Activated CD8-positive, alpha-beta memory T cell treated with anti-CD3 and anti-CD28 coated beads, Interleukin-2, amount 10 ng/mL, durations not matched to agents 7 days and 5 days (primary cell): ENCODE data around the gene DHX15. TPM values are rescaled to one million over a fixed set of nuclear protein-coding genes. Genes with fewer than 3 reads are reported as not detected.

Experiments
- ATAC-seq: fragments of 150-1000 bp; cut with Tn5 transposase; one replicate; pipeline ENCODE4 v1.10.0; 2021; ENCODE audit warnings: moderate library complexity
- CTCF ChIA-PET: fragments of 350-600 bp; sonication (Branson Sonifier 250); formaldehyde crosslinking; loops from one replicate; lab custom pipeline; 2021; ENCODE audit warnings: antibody characterized with exemption; lab: Charles Lee
- DNase-seq: peaks from one replicate; pipeline ENCODE4 v3.0.0-alpha.2; 2020
- H3K27ac Mint-ChIP-seq: one replicate; pipeline ENCODE4 v1.8.0; 2021; ENCODE audit warnings: mild to moderate bottlenecking, mixed read lengths
- H3K27me3 Mint-ChIP-seq: one replicate; pipeline ENCODE4 v1.8.0; 2021; ENCODE audit warnings: mixed read lengths
- H3K36me3 Mint-ChIP-seq: one replicate; pipeline ENCODE4 v1.8.0; 2021; ENCODE audit warnings: mild to moderate bottlenecking, mixed read lengths
- H3K4me1 Mint-ChIP-seq: one replicate; pipeline ENCODE4 v1.8.0; 2021; ENCODE audit warnings: mixed read lengths
- H3K4me3 Mint-ChIP-seq: one replicate; pipeline ENCODE4 v1.8.0; 2021; ENCODE audit warnings: mild to moderate bottlenecking, moderate library complexity, mixed read lengths
- H3K9me3 Mint-ChIP-seq: one replicate; pipeline ENCODE4 v1.8.0; 2022; ENCODE audit warnings: low read depth, mixed read lengths
- total RNA-seq, 2 experiments: library from RNA; stranded (reverse); gene quantifications; one replicate each; pipeline ENCODE4 v1.2.3, GENCODE V29; 2021

Gene DHX15
- total RNA-seq, 2 experiments from 2014 or later, result 180 to 196 TPM

- DNase-seq, result no peak
- peaks cover 2% of the 10 kb centered on the region for H3K9me3 Mint-ChIP-seq
- no peak for ATAC-seq
- no peak overlapping the region for H3K4me3 Mint-ChIP-seq
- CTCF ChIA-PET, result no interaction called here
- H3K4me1 Mint-ChIP-seq, result no peaks in the 10 kb centered on the region
- H3K36me3 Mint-ChIP-seq, result no peaks in the 10 kb centered on the region
- peaks cover 8% of the 10 kb centered on the region for H3K27me3 Mint-ChIP-seq
- H3K27ac Mint-ChIP-seq, result no peak overlapping the region
These were observed 16.8 kb upstream of the DHX15 start for GRCh38 chr4:24601121-24601520.

- Mint-ChIP-seq H3K27ac (no peak overlapping the region), H3K36me3 (no peaks in the 10 kb centered on the region), H3K27me3 (peaks cover 5% of the 10 kb centered on the region), H3K9me3 (no peaks in the 10 kb centered on the region), H3K4me3 (no peak overlapping the region), H3K4me1 (peaks cover 4% of the 10 kb centered on the region)
- no peak for ATAC-seq
- CTCF ChIA-PET, result interaction anchor here (0.8 kb wide), 1 partner anchor 9 kb away, joined by 3 read pairs; no protein-coding TSS in a partner anchor
- no peak for DNase-seq
These were observed 14.9 kb upstream of the DHX15 start for GRCh38 chr4:24599275-24599674.

DNA sequence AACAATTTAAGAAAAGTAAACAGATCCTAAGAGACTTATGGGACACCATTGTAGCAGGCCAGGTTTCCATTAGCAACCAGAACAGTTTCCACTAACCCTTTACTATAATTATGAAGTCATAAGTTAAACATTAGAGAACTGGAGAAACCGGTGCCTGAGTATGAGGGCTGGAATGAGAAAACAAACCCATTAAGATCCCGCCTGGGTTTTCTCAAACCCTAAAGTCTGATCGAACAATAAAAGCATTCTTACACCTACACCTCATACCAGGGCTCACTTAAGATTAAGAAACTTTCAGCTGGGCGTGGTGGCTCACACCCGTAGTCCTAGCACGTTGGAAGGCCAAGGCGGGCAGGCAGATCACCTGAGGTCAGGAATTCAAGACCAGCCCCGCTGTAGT lies 13.7 kb upstream of the DHX15 start:
- DNase-seq (no peak), ATAC-seq (no peak)
- H3K27ac Mint-ChIP-seq, result no peak overlapping the region
- H3K9me3 Mint-ChIP-seq, result no peaks in the 10 kb centered on the region
- peaks cover 2% of the 10 kb centered on the region for H3K36me3 Mint-ChIP-seq
- CTCF ChIA-PET, result no interaction called here
- H3K27me3 Mint-ChIP-seq, result peaks cover 10% of the 10 kb centered on the region
- H3K4me1 Mint-ChIP-seq, result peaks cover 4% of the 10 kb centered on the region
- no peak overlapping the region for H3K4me3 Mint-ChIP-seq

DNA sequence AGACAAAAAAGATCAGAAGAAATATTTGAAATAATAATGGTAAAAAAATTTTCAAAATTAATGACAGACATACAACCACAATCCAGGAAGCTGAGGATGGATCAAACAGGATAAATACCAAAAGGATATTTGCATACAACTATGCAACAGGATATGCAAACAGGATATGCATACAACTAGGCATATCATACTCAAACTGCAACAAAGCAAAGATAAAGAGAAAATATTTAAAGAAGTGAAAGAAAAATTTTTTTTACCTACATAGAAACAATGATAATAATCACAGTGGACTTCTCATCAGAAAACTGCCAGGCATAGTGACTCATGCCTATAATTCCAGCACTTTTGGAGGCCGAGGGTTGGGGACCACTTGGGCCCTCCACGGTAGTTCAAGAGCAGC lies 11.3 kb upstream of the DHX15 start:
- H3K27ac Mint-ChIP-seq, result no peak overlapping the region
- no peak for ATAC-seq
- CTCF ChIA-PET, result no interaction called here
- H3K27me3 Mint-ChIP-seq, result peaks cover 13% of the 10 kb centered on the region
- H3K4me1 Mint-ChIP-seq, result peaks cover 4% of the 10 kb centered on the region
- peaks cover 6% of the 10 kb centered on the region for H3K36me3 Mint-ChIP-seq
- H3K4me3 Mint-ChIP-seq, result no peak overlapping the region
- DNase-seq, result no peak
- peaks cover 1% of the 10 kb centered on the region for H3K9me3 Mint-ChIP-seq

GRCh38 chr4:24594887-24595286 lies 10.5 kb upstream of the DHX15 start:
- CTCF ChIA-PET, result interaction anchor here (1.3 kb wide), 1 partner anchor 19 kb away, joined by 3 read pairs; no protein-coding TSS in a partner anchor
- Mint-ChIP-seq H3K27ac (no peak overlapping the region), H3K36me3 (peaks cover 11% of the 10 kb centered on the region), H3K4me1 (peaks cover 4% of the 10 kb centered on the region), H3K27me3 (peaks cover 13% of the 10 kb centered on the region), H3K9me3 (peaks cover 3% of the 10 kb centered on the region), H3K4me3 (no peak overlapping the region)
- DNase-seq (no peak), ATAC-seq (no peak)

GRCh38 chr4:24589448-24589847 lies 5.1 kb upstream of the DHX15 start:
- Mint-ChIP-seq H3K4me1 (peaks cover 28% of the 10 kb centered on the region), H3K36me3 (peaks cover 14% of the 10 kb centered on the region), H3K9me3 (peaks cover 3% of the 10 kb centered on the region), H3K27ac (no peak overlapping the region), H3K27me3 (peaks cover 13% of the 10 kb centered on the region), H3K4me3 (no peak overlapping the region)
- ATAC-seq (peak; percentile 32), DNase-seq (peak; percentile 41)
- CTCF ChIA-PET, result no interaction called here

DNA sequence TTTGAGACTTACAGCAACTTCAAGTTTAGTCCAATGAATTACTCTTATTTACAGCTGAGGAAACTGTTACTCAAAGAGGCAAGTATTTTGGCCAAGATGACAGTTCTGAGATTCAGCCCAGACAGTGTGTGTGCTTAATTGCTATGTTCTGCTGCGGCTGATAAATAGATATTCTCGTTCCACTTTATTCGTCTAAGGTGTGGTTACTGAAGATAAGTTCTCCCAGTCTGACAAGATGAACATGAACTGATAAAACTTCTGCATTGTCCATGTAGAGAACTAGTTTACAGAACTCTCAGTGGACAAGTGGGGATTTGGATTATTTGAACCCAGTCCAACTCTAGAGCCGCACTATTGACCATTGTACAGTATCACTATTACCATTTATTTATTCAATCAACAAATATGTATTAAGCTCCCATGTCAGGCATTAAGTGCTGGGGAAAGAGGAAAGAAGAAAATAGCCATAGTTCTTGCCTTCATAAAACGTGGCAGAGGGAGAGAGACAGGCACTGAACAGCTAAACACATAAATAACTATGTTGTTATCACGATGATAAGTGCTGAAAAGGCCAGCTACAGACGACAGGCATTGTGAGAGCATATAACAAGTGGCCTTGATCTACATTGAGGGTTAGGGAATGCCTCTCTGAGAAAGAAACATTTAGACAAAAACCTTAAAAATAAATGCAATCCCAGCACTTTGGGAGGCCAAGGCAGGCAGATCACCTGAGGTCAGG lies 4.0 kb upstream of the DHX15 start:
- ATAC-seq (no peak), DNase-seq (no peak)
- Mint-ChIP-seq H3K36me3 (peaks cover 14% of the 10 kb centered on the region), H3K27ac (no peak overlapping the region), H3K27me3 (peaks cover 7% of the 10 kb centered on the region), H3K4me3 (no peak overlapping the region), H3K9me3 (peaks cover 3% of the 10 kb centered on the region), H3K4me1 (peaks cover 28% of the 10 kb centered on the region)
- CTCF ChIA-PET, result no interaction called here

GRCh38 chr4:24583451-24584210 lies 723 bp downstream of the DHX15 start:
- no peaks in the 10 kb centered on the region for H3K27me3 Mint-ChIP-seq
- H3K4me1 Mint-ChIP-seq, result peaks cover 49% of the 10 kb centered on the region
- peak overlapping the region; percentile 96 for H3K27ac Mint-ChIP-seq
- DNase-seq (peak; percentile 62), ATAC-seq (peak; percentile 36)
- H3K4me3 Mint-ChIP-seq, result peak overlapping the region; percentile 96
- H3K36me3 Mint-ChIP-seq, result peaks cover 36% of the 10 kb centered on the region
- CTCF ChIA-PET, result interaction anchor here (1.9 kb wide), 1 partner anchor 15 kb away, joined by 7 read pairs; no protein-coding TSS in a partner anchor
- no peaks in the 10 kb centered on the region for H3K9me3 Mint-ChIP-seq

DNA sequence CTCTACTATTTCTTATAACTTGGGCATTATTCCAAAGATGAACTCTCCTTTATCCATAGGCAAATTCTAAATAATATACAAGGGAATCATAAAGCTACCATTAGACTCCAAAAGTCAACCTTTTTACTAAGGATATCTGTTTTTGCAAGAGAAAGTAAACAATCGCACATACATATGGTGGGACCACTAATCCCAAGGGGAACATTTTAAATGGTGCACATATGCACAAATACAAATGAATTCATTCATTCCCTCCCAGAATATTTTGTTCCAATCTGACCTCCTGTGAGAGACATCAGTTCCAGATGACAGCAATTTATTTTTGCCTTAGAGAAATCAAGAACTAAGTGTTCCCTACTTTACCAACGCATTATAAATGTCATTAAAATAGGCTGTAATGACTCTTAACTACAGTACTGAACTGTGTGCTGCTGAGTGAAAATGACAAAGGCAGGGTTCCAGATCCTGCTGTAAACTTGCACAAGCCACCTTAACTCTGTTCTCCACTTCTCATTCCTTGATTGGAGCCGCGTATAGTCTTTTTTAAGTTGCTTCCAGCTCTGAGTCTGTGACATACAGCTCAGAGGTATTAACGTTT lies 2.0 kb downstream of the DHX15 start:
- Mint-ChIP-seq H3K27ac (peak overlapping the region; percentile 96), H3K27me3 (no peaks in the 10 kb centered on the region), H3K4me3 (peak overlapping the region; percentile 96), H3K9me3 (no peaks in the 10 kb centered on the region), H3K36me3 (peaks cover 47% of the 10 kb centered on the region), H3K4me1 (peaks cover 57% of the 10 kb centered on the region)
- no peak for DNase-seq
- no peak for ATAC-seq
- CTCF ChIA-PET, result interaction anchor here (0.7 to 1.9 kb wide), 3 partner anchors 14 to 109 kb away, joined by 3 to 7 read pairs (median 3); no protein-coding TSS in a partner anchor

DNA sequence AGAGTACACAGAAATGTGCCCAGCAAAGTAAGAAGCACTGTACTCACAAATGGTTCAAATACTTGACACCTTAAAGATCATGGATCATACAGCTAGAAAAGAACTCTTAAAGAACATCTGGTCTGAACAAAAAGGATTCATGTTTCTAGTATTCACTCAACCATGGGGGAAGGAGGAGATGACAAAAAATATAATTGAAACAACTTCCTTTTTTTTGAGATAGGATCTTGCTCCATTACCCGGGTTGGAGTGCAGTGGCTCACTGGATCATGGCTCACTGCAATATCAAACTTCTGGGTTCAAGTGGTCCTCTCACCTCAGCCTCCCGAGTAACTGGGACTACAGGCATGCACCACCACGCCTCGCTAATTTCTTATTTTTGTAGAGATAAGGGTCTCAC lies 6.0 kb downstream of the DHX15 start:
- Mint-ChIP-seq H3K4me1 (peaks cover 68% of the 10 kb centered on the region), H3K27ac (peak overlapping the region; percentile 12), H3K9me3 (no peaks in the 10 kb centered on the region), H3K36me3 (peaks cover 74% of the 10 kb centered on the region), H3K27me3 (no peaks in the 10 kb centered on the region), H3K4me3 (no peak overlapping the region)
- DNase-seq (no peak), ATAC-seq (no peak)
- CTCF ChIA-PET, result no interaction called here

DNA sequence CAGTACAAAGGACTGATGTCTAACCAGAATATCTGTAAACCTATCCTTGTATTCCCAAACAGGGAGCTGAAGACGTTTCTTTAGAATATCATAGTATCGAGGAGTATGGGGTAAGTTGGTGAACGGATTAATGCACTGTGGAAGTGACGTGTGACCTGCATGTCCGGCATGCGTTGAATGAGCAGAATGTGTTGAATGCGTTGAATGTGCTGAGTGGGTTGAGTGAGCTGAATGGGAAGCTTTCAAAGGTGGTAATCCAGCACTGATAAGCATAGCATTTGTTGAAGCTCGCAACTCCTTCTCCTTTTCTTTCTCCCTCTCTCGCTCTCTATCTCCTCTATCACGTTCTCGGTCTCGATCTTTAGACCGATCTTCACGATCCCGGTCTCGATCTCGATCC lies 8.1 kb downstream of the DHX15 start:
- no peak overlapping the region for H3K4me3 Mint-ChIP-seq
- no peak for ATAC-seq
- DNase-seq, result no peak
- peaks cover 67% of the 10 kb centered on the region for H3K36me3 Mint-ChIP-seq
- no peak overlapping the region for H3K27ac Mint-ChIP-seq
- no peaks in the 10 kb centered on the region for H3K9me3 Mint-ChIP-seq
- CTCF ChIA-PET, result interaction anchor here (1.0 kb wide), 1 partner anchor 25 kb away, joined by 3 read pairs; no protein-coding TSS in a partner anchor
- no peaks in the 10 kb centered on the region for H3K27me3 Mint-ChIP-seq
- H3K4me1 Mint-ChIP-seq, result peaks cover 64% of the 10 kb centered on the region

GRCh38 chr4:24574236-24574635 lies 10.1 kb downstream of the DHX15 start:
- Mint-ChIP-seq H3K27ac (no peak overlapping the region), H3K9me3 (no peaks in the 10 kb centered on the region), H3K4me3 (no peak overlapping the region), H3K27me3 (no peaks in the 10 kb centered on the region), H3K36me3 (peaks cover 73% of the 10 kb centered on the region), H3K4me1 (peaks cover 71% of the 10 kb centered on the region)
- DNase-seq (no peak), ATAC-seq (no peak)
- CTCF ChIA-PET, result no interaction called here

- H3K4me1 Mint-ChIP-seq, result peaks cover 68% of the 10 kb centered on the region
- ATAC-seq (no peak), DNase-seq (no peak)
- H3K4me3 Mint-ChIP-seq, result no peak overlapping the region
- peaks cover 69% of the 10 kb centered on the region for H3K36me3 Mint-ChIP-seq
- no peak overlapping the region for H3K27ac Mint-ChIP-seq
- H3K27me3 Mint-ChIP-seq, result no peaks in the 10 kb centered on the region
- CTCF ChIA-PET, result interaction anchor here (0.9 to 1.2 kb wide), 2 partner anchors 12 to 23 kb away, joined by 3 to 4 read pairs; no protein-coding TSS in a partner anchor
- no peaks in the 10 kb centered on the region for H3K9me3 Mint-ChIP-seq
These were observed 10.8 kb downstream of the DHX15 start for GRCh38 chr4:24573582-24573981.
